SJSA1 (cell line): Measurements from ENCODE around the gene BPGM. TPM values are rescaled to one million over a fixed set of nuclear protein-coding genes. Genes with fewer than 3 reads are reported as not detected.
A peak's percentile ranks its signal among the peaks of the same experiment; 100 is the strongest.

Experiments used
- DNase-seq, 2 experiments: peaks; one replicate each; pipeline ENCODE4 v3.0.0-alpha.2; 2015 to 2020; ENCODE audit warnings: low spot score in 2 of 2, low read depth in 1 of 2
- H3K27ac ChIP-seq: fragments of 250-450 bp; sonication (Bioruptor Pico); 2 replicates; pipeline ENCODE4 v1.5.1; 2020; ENCODE audit warnings: mild to moderate bottlenecking, moderate library complexity
- H3K27me3 ChIP-seq: fragments of 250-450 bp; sonication (Bioruptor Pico); replicated peaks from 2 replicates; pipeline ENCODE4 v1.5.1; 2020; ENCODE audit warnings: mild to moderate bottlenecking, moderate library complexity
- H3K36me3 ChIP-seq: fragments of 250-450 bp; sonication (Bioruptor Pico); 2 replicates; pipeline ENCODE4 v1.5.1; 2020; ENCODE audit warnings: mild to moderate bottlenecking
- H3K4me1 ChIP-seq: fragments of 250-450 bp; sonication (Bioruptor Pico); replicated peaks from 2 replicates; pipeline ENCODE4 v1.6.1; 2021; ENCODE audit warnings: mild to moderate bottlenecking
- H3K4me3 ChIP-seq: fragments of 250-450 bp; sonication (Bioruptor Pico); 2 replicates; pipeline ENCODE4 v1.5.1; 2020; ENCODE audit warnings: mild to moderate bottlenecking
- H3K9me3 ChIP-seq: fragments of 250-450 bp; sonication (Bioruptor Pico); replicated peaks from 2 replicates; pipeline ENCODE4 v1.5.1; 2020; ENCODE audit warnings: mild to moderate bottlenecking
- total RNA-seq: library from RNA; depleted of rRNA; stranded (reverse); fragments of >200 nt; shearing (Covaris generic); gene quantifications from 2 replicates; pipeline ENCODE4 v1.2.3, GENCODE V29; 2014

Gene BPGM
- total RNA-seq, 1 experiment from 2014 or later = 43.7 TPM

GRCh38 chr7:134699021-134699818 lies 52.6 kb downstream of the BPGM start:
- no peaks in the 10 kb centered on the region for H3K36me3 ChIP-seq
- no peak overlapping the region for H3K4me3 ChIP-seq
- H3K4me1 ChIP-seq = peaks cover 61% of the 10 kb centered on the region
- DNase-seq = no peak
- H3K27ac ChIP-seq = peak overlapping the region; percentile 68
- no peaks in the 10 kb centered on the region for H3K27me3 ChIP-seq
- H3K9me3 ChIP-seq = no peaks in the 10 kb centered on the region

- Histone ChIP-seq H3K4me3 (no peak overlapping the region), H3K27ac (peak overlapping the region; percentile 68), H3K4me1 (peaks cover 55% of the 10 kb centered on the region), H3K27me3 (no peaks in the 10 kb centered on the region), H3K9me3 (no peaks in the 10 kb centered on the region), H3K36me3 (no peaks in the 10 kb centered on the region)
- peak in 1 of 2 experiments; percentile 75 for DNase-seq
Observed at GRCh38 chr7:134699899-134700298, 53.2 kb downstream of the BPGM start.

GRCh38 chr7:134701272-134701671 lies 54.6 kb downstream of the BPGM start:
- Histone ChIP-seq H3K9me3 (no peaks in the 10 kb centered on the region), H3K4me3 (no peak overlapping the region), H3K4me1 (peaks cover 45% of the 10 kb centered on the region), H3K27me3 (no peaks in the 10 kb centered on the region), H3K27ac (no peak overlapping the region), H3K36me3 (no peaks in the 10 kb centered on the region)
- peak in 1 of 2 experiments; percentile 42 for DNase-seq

- Histone ChIP-seq H3K27me3 (no peaks in the 10 kb centered on the region), H3K36me3 (no peaks in the 10 kb centered on the region), H3K4me3 (no peak overlapping the region), H3K4me1 (peaks cover 45% of the 10 kb centered on the region), H3K9me3 (no peaks in the 10 kb centered on the region), H3K27ac (no peak overlapping the region)
- DNase-seq = no peak
Observed at GRCh38 chr7:134702366-134703240, 56.0 kb downstream of the BPGM start.

- Histone ChIP-seq H3K4me1 (peaks cover 45% of the 10 kb centered on the region), H3K4me3 (no peak overlapping the region), H3K27ac (no peak overlapping the region), H3K36me3 (no peaks in the 10 kb centered on the region), H3K27me3 (no peaks in the 10 kb centered on the region), H3K9me3 (no peaks in the 10 kb centered on the region)
- DNase-seq = no peak
Observed at GRCh38 chr7:134703241-134703594, 56.6 kb downstream of the BPGM start.

- Histone ChIP-seq H3K27ac (no peak overlapping the region), H3K9me3 (no peaks in the 10 kb centered on the region), H3K4me3 (no peak overlapping the region), H3K27me3 (no peaks in the 10 kb centered on the region), H3K4me1 (peaks cover 48% of the 10 kb centered on the region), H3K36me3 (no peaks in the 10 kb centered on the region)
- no peak for DNase-seq
Observed at GRCh38 chr7:134703782-134704181, 57.1 kb downstream of the BPGM start.

GRCh38 chr7:134704827-134705226 lies 58.2 kb downstream of the BPGM start:
- H3K4me1 ChIP-seq = peaks cover 48% of the 10 kb centered on the region
- no peak overlapping the region for H3K4me3 ChIP-seq
- no peaks in the 10 kb centered on the region for H3K36me3 ChIP-seq
- H3K27me3 ChIP-seq = no peaks in the 10 kb centered on the region
- H3K9me3 ChIP-seq = no peaks in the 10 kb centered on the region
- H3K27ac ChIP-seq = no peak overlapping the region
- no peak for DNase-seq

- DNase-seq = no peak
- Histone ChIP-seq H3K4me1 (peaks cover 48% of the 10 kb centered on the region), H3K36me3 (no peaks in the 10 kb centered on the region), H3K27ac (no peak overlapping the region), H3K9me3 (no peaks in the 10 kb centered on the region), H3K27me3 (no peaks in the 10 kb centered on the region), H3K4me3 (no peak overlapping the region)
Observed at GRCh38 chr7:134705716-134706115, 59.1 kb downstream of the BPGM start.

- Histone ChIP-seq H3K36me3 (no peaks in the 10 kb centered on the region), H3K4me3 (no peak overlapping the region)
Observed at GRCh38 chr7:134706468-134706867, 59.8 kb downstream of the BPGM start.

GRCh38 chr7:134707663-134708378 lies 61.2 kb downstream of the BPGM start:
- Histone ChIP-seq H3K36me3 (no peaks in the 10 kb centered on the region), H3K27ac (no peak overlapping the region), H3K4me3 (no peak overlapping the region), H3K9me3 (no peaks in the 10 kb centered on the region), H3K4me1 (peaks cover 43% of the 10 kb centered on the region), H3K27me3 (no peaks in the 10 kb centered on the region)
- no peak for DNase-seq

More at GRCh38 chr7:134706468-134706867, 59.8 kb downstream of the BPGM start:
- no peaks in the 10 kb centered on the region for H3K27me3 ChIP-seq
- no peak for DNase-seq
- no peak overlapping the region for H3K27ac ChIP-seq
- H3K4me1 ChIP-seq = peaks cover 46% of the 10 kb centered on the region
- H3K9me3 ChIP-seq = no peaks in the 10 kb centered on the region

GRCh38 chr7:134708692-134709091 lies 62.0 kb downstream of the BPGM start:
- no peak for DNase-seq
- H3K4me1 ChIP-seq = peaks cover 48% of the 10 kb centered on the region
- peaks cover 6% of the 10 kb centered on the region for H3K36me3 ChIP-seq
- no peak overlapping the region for H3K4me3 ChIP-seq
- no peaks in the 10 kb centered on the region for H3K27me3 ChIP-seq
- peak overlapping the region; percentile 59 for H3K27ac ChIP-seq
- no peaks in the 10 kb centered on the region for H3K9me3 ChIP-seq

- no peaks in the 10 kb centered on the region for H3K9me3 ChIP-seq
- no peak overlapping the region for H3K4me3 ChIP-seq
- H3K27ac ChIP-seq = peak overlapping the region; percentile 59
- H3K27me3 ChIP-seq = no peaks in the 10 kb centered on the region
- peak in 1 of 2 experiments; percentile 66 for DNase-seq
- peaks cover 7% of the 10 kb centered on the region for H3K36me3 ChIP-seq
- peaks cover 53% of the 10 kb centered on the region for H3K4me1 ChIP-seq
Observed at GRCh38 chr7:134709197-134709596, 62.5 kb downstream of the BPGM start.

GRCh38 chr7:134710511-134710853 lies 63.8 kb downstream of the BPGM start:
- no peak for DNase-seq
- Histone ChIP-seq H3K27ac (peak overlapping the region; percentile 90), H3K9me3 (no peaks in the 10 kb centered on the region)

More at GRCh38 chr7:134710511-134710853, 63.8 kb downstream of the BPGM start:
- Histone ChIP-seq H3K4me3 (peak overlapping the region; percentile 23), H3K4me1 (peaks cover 64% of the 10 kb centered on the region), H3K27me3 (no peaks in the 10 kb centered on the region), H3K36me3 (peaks cover 20% of the 10 kb centered on the region)
